GM21515 (cell line): Measurements from ENCODE around the gene MGAT5.
A peak's percentile ranks its signal among the peaks of the same experiment; 100 is the strongest.

Experiments used
- ATAC-seq: cut with Tn5 transposase; IDR thresholded peaks from one replicate; pipeline ENCODE4 v1.9.1; 2021; ENCODE audit not compliant: unreplicated experiment

The MGAT5 gene

DNA sequence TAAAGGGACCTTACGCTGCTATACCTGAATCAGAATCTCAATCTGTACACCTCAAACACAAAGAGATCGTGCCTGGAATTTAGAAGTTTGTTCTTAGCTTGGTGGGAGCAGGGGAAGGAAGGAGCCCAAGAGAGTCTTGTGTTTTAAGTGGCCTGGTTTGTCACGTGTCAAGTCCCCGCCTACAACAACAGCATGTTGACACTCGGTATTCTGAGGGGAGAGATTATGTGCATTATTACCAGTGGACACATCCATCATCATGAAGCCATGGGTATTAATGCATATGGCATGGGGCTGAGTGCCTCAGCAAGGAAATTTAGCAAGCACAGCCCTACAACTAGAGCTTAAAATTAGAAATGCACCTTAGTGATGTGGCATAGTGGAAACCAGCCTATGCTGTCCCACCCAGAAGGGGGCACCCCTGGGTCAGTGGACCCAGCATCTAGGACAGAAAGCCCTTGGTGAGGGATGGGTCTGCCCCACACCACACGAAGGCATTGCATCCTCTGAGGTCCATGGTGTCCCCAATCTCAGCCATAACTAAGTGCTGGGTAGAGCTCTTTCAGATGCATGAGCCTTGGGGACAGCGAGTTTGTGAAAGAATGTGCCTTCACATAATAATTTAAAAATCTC lies 138.7 kb downstream of the MGAT5 start:
- ATAC-seq: no peak

DNA sequence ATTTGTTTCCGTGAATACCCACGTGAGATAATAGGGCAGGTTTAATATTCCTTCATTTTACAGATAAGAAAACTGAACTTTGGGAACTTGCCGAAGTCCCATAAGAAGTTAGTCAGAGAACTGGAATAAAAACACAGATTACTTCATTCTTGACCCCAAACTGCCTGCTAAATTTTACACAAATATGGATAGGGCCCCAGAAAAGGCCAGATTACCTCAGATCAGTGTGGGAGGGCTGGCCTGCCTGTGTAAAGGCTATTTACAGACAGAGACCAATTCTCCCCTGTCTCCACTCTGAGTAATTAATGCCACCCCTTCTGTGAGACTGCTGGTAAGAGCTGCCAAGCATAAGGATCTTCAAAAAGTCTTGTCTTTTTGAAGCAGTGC lies 139.2 kb downstream of the MGAT5 start:
- ATAC-seq: no peak

DNA sequence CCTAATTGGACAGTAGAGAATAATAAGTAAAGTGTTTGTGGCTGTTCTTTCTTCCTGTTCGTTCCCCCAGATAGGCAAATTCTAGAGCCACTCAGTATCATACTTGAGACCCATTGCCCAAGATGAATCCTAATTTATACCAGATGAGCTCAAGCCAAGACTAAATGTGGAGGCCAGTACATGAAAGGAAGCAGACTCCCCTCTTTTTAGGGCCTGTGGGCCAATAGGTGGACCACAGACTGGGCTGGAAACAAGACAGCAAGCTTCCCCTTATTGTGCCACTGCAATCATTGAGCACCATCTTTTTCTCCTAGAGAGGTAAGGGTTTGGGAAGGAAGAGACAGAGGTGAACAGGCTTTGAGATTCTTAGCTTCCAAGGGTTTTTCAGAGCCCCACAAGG lies 141.9 kb downstream of the MGAT5 start:
- no peak for ATAC-seq

DNA sequence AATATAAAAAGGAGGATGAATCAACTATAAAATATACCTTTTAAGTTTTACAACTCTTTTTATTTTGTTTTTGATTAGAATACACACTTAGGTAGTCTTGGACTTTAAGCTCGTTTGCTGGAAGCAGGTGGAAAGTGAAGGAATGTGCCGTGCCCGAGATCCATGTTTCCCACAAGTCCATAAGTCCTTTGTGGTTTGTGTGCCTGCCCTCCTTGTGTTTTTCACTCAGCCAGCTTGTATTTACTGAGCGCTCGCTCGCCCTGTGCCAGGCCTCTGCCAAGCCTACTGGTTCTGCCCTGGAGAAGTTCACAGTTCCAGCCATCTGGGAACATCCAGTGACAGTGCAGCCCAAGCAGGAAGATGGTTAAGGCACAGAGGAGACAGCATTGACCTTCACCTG lies 142.6 kb downstream of the MGAT5 start:
- ATAC-seq: no peak

DNA sequence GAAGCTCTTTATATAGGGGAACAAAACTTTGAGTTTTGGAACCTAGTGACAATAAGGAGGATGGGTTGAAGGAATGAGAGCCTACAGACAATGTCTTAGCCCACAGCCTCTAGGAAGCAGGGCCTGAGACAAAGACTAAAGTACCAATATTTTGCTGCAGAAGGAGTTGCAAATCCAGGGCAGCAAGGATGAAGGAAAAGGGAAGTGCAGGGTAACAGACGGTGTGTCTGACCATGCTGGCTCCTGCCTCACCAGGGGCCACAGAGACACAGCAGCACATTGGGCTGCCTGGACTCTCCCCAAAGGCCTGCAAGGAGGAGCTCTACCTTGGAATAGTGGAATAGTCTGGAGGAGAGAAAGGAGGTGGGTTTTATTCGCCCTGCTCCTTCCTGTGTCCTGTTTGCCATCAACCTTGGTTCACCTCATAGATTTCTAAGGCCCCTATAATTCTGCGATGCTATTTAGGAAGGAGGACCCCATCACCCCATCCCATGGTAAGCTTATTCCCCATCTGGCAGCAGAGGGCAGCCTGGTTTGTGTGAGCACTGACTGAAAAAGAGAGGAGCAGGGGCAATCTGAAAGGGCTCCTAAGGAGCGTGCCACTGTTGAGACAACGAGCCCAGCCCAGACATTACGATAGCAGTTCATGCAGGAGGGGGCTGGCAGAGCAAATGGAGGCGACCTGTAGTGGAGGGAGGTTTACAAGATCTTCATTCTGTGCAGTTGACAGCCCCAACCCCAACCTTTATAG lies 143.4 kb downstream of the MGAT5 start:
- no peak for ATAC-seq

DNA sequence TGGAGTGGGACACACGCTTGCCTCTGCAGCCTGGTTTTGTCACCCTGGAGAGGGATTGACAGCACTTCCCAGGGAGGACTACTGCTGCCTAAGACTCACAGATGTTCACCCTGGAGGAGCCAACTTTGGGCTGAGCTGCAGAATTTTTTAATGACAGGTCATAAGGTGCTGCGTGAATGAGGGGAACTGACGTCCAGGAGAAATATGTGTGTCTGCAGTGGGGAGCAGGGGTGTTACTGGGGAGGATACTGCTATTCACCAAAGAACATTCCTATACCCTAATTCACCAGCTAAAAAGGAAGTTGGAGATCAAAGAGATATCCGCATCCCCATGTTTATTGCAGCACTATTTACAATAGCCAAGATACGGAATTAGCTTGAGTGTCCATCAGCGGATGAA lies 144.4 kb downstream of the MGAT5 start:
- ATAC-seq: no peak

DNA sequence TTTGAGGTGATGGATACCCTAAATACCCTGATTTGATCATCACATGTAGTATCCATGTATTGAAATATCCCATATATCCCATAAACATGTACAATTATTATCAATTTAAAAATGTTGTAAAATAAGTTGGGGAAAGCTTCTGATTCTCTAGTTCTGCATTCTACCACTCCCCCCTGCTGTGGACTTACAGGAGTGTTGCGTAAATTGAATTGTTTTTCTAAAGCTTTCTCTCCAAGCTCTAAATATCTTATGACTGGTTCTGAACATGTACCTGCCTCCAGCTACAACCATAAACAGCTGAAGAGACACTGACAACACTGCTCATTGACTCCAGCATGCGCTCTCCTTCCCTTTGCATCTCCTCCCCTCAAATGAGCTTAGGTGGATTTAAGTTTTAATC lies 145.2 kb downstream of the MGAT5 start:
- no peak for ATAC-seq

DNA sequence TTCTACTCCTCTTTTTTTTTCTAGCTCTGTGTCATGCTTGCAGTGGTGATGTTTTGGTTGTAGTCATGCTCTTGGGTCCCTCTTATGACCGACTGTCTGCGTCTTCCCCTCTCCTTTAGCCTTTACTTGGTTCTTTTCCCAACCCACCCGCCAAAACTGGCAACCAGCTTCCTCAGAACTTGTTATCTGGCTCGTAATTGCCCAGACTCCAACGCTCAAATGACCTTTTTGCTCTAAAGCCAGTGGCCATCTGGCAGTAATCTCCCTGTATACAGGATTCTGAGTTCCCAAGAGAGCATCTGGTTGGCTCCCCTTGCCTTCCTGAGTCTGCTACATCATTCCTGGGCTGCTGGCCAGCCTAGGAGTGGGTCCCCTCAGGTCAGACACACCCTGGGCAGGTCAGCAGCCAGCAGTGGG lies 147.2 kb downstream of the MGAT5 start:
- ATAC-seq: no peak

DNA sequence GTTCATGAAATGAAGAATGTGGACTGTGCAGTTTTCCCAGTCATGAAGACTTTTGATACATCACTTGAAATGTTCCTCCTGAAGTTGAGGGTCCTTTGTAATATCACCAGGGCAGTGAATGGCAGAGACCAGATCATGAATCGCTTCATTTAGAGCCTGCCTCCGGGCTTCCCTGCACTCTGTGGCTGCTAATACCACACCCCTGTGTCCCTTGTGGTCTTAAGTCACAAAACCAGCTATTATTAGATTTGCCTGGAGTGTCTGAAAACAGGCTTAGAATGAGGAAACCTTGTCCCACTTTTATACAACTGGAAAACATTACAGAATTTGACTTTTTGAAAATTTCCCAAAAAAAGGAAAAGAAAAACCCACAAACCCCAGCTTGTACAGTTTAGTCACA lies 147.9 kb downstream of the MGAT5 start:
- ATAC-seq: no peak

DNA sequence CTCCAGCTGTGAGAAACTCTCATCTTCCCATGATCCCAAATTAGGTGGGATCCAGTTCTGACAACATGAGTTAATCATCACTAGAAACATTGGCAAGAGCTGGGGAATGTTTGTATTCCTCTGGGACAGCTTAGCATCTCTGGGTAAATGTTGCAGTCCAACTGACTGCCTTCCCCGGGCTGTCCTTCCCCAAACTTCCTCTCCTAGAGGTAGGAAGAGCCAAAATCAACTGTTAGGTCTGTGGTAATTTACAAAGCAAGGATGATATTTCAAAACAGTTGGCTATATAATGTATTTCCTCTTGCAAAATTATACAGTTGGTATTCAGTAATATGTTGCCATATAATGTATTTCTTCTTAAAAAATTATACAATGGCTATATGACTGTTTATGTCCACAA lies 148.5 kb downstream of the MGAT5 start:
- ATAC-seq: no peak

DNA sequence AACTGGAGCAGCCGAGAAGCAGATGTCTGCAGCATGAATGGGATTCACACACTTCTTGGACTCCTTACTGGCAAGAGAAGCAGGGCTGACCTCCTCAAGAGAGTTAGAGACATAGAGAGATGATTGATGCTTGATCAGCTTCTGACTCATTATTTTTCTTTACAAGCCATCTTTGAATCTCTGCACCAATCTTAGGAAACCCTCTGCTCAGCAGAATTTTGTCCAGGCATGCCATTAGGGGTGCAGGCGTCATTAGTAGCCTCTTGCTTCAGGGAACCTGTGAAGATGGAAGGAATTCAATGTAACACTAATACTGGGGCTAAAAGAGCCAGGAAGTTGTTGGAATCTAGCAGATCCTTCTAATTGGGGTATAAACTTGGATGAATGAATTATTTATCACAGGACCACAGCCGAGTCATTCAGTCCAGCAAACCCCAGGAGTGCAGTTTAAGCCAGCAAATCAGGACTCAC lies 151.8 kb downstream of the MGAT5 start:
- no peak for ATAC-seq

DNA sequence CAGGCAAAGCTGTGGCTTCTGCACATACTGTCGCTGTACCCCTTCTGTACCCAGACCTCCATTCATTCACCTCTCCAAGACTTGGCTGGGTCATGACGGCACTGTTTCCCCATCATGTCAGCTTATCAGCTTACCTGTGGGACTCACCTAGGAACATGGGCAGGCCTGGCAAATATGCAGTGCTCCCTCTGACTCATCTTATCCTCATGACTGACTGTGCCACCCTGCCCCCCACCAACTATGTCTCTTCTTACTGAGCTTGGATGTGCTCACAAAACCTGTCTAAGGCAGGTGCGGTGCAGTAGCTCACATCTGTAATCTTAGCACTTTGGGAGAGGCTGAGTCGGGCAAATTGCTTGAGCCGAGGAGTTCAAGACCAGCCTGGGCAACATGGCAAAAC lies 152.4 kb downstream of the MGAT5 start:
- no peak for ATAC-seq

DNA sequence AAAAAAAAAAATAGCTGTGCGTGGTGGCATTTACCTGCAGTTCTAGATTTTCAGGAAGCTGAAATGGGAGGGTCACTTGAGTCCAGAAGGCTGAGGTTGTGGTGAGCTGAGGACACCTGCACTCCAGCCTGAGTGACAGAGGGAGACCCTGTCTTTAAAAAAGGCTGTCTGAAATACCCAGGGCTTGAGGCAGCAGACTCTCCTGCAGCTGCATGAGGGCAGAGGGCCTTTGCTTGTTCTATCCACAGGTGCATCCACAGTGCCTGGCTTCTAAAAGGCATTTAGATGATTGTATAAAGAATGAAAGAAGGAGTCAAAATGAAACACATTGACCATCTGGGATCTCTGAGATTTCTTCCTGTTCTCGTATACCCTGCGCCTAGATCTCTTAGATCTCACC lies 152.9 kb downstream of the MGAT5 start:
- ATAC-seq: no peak

DNA sequence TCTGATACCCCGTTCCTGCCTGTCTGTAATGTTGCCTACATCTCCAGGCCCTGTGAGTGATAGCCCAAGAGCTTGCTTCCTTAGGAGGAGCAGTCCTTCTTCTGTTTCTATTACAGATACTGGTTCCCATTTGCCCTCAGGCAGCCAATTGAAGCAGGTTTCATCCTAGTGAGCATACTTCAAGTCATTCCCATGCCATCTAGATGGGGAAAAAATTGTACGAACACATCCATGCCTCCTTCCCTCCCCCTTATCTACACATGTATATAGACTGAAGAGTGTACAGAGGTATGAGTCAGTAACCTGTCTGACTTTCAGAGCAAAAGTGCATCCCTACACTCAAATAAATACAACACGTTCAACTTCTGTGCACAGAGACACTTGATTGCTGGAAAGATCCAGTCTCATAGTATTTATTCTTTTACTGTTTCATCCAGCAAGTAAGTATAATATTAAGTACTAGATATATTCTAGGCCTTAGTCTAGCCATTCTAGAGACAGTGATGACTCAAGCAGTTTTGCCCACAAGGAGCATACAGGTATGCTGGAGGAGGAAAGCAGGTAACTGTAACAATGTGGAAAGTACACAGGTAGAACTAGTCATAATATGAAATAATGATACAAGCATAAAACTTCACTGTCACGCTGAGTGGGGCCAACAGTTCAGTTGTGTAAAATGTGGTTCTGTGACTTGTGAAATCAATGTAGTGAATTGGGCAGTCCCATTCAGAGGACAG lies 153.4 kb downstream of the MGAT5 start:
- ATAC-seq: no peak

DNA sequence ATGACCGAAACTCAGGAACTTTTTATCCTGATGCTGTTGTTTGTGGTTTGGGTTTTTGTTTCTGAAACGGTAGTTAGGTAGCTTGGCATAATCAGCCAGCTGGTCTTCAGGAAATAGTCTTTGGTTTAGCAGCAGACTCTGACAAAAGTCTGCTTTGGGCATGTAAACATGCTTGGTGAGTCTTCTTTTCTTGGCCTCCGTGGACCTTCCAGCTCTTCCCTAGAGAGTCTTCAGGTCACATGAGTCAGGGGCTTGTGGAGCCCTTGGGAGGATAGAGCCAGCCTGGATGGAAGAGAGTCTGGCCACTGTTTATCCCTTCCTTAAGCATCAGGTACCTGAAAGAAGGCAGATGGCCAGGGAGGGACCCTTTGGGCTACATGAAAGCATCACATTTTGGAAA lies 154.5 kb downstream of the MGAT5 start:
- no peak for ATAC-seq

DNA sequence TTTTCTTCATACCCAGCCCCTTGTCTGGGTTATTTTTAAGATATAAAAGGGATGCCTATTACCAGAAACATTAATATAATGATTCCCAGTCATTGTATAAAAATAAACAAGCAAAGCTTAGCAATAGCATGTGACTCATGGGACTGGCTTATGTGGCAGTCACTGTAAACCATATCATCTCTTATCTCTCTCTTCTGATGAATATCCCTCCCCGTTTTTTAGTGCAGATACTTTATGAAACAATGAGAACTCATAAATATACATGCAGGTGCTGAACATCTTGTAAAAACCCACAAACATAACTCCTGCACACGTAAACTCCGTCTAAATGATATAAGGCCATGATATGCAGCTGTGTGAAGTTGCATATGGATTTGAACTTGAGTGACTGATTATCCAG lies 154.9 kb downstream of the MGAT5 start:
- no peak for ATAC-seq

DNA sequence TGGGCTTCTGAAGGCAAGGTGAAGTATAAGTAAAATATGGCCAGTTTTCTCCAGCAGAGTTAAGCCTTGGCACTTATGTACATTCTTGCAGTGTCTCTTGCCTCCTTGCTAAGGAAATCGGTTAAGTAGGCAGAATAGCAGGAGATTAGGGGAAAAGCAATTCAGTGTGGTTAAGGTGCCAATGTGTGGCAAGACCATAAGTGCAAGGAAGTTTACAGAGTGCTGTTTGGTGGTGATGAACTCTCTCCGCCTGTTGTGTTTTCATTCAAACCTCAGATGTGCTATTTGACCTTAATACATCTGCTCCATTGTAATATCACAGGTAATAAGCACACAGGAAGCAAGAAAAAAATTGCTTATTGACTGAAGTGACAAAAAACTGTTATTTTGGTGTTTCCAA lies 156.1 kb downstream of the MGAT5 start:
- ATAC-seq: no peak

DNA sequence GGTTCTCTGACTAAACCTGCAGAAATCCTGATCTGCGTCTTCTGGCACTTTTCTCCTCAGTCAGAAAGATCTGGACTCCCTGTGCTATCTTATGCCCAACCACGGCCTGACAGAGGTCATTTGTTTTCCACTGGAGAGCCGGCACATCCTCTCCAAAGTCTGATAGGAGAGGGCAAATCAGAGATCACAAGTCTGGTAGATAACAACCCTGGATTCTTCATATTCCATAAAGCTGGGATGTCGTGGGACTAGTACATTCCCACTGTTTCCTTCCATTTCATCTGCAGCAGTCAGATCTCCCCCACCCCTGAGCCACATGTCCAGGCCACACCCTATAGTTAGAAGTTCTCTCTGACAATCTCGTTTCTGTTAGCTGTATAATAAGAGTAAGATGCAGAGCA lies 157.0 kb downstream of the MGAT5 start:
- ATAC-seq: no peak

DNA sequence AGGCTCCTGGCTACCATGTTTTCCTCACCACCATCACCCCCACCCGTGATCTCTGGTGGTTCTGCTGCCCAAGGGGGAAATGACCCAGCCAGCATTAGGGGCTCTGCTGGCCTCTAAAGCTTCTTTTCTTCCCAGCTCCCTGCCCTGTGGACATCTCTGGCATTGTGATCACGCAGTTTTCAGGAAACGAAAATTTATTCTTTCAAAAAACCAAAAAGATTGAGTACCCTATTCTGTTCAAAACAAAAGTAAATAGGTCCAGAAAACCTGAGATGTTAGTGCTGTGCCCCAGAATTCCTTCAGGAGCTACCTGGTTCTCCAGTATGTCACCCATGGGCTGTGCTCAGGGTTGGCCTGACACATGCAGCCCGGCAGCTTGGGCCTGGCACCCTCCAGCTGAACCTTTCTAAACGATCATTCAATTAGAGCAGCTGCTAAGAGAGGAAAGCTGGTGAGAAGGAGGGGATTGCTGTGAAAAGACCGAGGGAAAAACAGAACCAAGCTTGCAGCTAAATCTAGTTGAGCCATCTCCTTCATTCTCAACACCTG lies 157.5 kb downstream of the MGAT5 start:
- no peak for ATAC-seq

DNA sequence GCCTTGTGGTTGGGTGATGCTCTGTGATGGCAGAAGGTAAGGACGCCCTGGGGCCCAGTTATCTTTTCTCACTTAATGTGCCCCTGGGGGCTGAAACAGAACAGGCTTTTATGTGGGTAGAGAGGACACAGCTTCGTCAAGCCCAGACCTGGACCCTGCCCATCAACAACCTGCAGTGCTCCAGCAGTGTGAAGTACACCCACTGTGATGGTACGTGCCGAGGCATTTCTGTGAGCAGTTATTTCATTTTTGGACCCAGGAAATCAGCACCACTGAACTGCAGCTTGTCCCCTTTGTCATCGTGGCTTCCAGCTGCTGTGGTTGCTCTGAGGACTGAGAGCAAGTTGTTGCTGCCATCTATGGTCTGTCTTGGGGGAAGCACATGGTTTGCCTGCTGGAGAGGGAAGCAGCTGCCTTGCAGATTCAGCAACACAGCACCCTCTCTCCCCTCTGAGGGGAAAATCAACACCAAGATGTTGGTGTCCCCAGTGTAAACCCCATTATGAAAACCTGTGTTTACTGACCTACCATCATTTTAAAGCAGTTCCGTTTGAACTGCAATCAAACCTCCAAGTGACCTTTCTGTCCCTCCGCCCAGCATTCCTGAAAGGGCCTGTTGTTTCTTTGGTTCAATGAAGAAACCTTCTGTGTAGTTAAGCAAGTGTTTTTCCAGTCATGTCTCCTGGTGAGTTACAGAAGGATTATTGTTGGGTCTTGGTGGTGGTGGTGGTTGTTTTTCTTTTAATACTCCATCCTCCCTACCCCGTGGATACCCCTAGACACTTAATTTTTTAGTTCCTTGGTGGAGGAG lies 158.2 kb downstream of the MGAT5 start:
- peak; percentile 98 for ATAC-seq

DNA sequence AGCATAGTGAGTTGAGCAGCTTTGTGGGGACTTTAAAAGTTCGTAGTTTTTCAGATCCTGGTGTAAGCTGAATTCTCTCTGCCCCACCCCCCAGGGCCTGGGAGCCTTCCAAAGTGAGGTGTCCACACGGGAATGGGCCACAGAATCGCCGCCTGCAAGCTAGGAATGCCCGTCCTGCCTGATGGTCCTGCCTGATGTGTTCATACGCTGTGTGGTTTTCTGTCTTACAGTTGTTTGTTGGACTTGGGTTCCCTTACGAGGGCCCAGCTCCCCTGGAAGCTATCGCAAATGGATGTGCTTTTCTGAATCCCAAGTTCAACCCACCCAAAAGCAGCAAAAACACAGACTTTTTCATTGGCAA lies 158.7 kb downstream of the MGAT5 start:
- ATAC-seq: no peak
